ENCODE results near the gene SUPT3H. TPM values are rescaled to one million over a fixed set of nuclear protein-coding genes. Genes with fewer than 3 reads are reported as not detected.

Gene SUPT3H
- total RNA-seq, 4 donors from 2014 or later = 1.1 to 4.7 (median 3.7) TPM

GRCh38 chr6:45086360-45087084 lies 291.2 kb downstream of the SUPT3H start:
- WGBS = 80% methylated on average over 5 of the region's 5 CpGs
- no peak for DNase-seq (ENCODE audit: low spot score in 2 of 2)
- TF ChIP-seq, protein P1, sequence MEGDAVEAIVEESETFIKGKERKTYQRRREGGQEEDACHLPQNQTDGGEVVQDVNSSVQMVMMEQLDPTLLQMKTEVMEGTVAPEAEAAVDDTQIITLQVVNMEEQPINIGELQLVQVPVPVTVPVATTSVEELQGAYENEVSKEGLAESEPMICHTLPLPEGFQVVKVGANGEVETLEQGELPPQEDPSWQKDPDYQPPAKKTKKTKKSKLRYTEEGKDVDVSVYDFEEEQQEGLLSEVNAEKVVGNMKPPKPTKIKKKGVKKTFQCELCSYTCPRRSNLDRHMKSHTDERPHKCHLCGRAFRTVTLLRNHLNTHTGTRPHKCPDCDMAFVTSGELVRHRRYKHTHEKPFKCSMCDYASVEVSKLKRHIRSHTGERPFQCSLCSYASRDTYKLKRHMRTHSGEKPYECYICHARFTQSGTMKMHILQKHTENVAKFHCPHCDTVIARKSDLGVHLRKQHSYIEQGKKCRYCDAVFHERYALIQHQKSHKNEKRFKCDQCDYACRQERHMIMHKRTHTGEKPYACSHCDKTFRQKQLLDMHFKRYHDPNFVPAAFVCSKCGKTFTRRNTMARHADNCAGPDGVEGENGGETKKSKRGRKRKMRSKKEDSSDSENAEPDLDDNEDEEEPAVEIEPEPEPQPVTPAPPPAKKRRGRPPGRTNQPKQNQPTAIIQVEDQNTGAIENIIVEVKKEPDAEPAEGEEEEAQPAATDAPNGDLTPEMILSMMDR (IDR thresholded peaks at IDR 0.05) = no peak
- no peak for TF ChIP-seq EP300 (IDR thresholded peaks at IDR 0.05)
- TF ChIP-seq POLR2AphosphoS5 (IDR thresholded peaks at IDR 0.05) = no peak
- no peak for TF ChIP-seq POLR2A (IDR thresholded peaks at IDR 0.05)
- no peaks in the 10 kb centered on the region for H3K27me3 ChIP-seq
- no peak overlapping the region for H3K27ac ChIP-seq
- no peak overlapping the region for H3K4me3 ChIP-seq
- no peaks in the 10 kb centered on the region for H3K36me3 ChIP-seq
- no peaks in the 10 kb centered on the region for H3K4me1 ChIP-seq
- no peaks in the 10 kb centered on the region for H3K9me3 ChIP-seq

DNA sequence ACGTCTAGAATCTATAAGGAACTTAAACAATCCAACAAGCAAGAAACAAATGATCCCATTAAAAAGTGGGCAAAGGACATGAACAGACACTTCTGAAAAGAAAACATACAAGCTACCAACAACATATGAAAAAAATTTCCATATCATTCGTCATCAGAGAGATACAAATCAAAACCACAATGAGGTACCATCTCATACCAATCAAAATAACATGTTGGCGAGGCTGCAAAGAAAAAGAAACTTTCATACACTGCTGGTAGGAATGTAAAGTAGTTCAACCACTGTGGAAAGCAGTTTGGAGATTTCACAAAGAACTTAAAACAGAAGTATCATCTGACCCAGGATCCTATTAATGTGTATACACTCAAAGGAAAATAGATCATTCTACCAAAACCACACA lies 293.5 kb downstream of the SUPT3H start:
- TF ChIP-seq, protein P1 (IDR thresholded peaks at IDR 0.05) = no peak
- TF ChIP-seq POLR2AphosphoS5 (IDR thresholded peaks at IDR 0.05) = no peak
- TF ChIP-seq POLR2A (IDR thresholded peaks at IDR 0.05) = no peak
- TF ChIP-seq EP300 (IDR thresholded peaks at IDR 0.05) = no peak
- Histone ChIP-seq H3K4me1 (no peaks in the 10 kb centered on the region), H3K9me3 (peaks cover under 1% of the 10 kb centered on the region), H3K36me3 (no peaks in the 10 kb centered on the region), H3K27ac (no peak overlapping the region), H3K4me3 (no peak overlapping the region), H3K27me3 (no peaks in the 10 kb centered on the region)
- 76% methylated on average over 3 of the region's 3 CpGs for WGBS
- DNase-seq (ENCODE audit: low spot score in 2 of 2) = no peak

GRCh38 chr6:45082091-45082490 lies 295.6 kb downstream of the SUPT3H start:
- WGBS = 89% methylated on average over 1 of the region's 1 CpG
- H3K27ac ChIP-seq = no peak overlapping the region
- TF ChIP-seq EP300 (IDR thresholded peaks at IDR 0.05) (no peak), POLR2AphosphoS5 (IDR thresholded peaks at IDR 0.05) (no peak), POLR2A (IDR thresholded peaks at IDR 0.05) (no peak)
- TF ChIP-seq, protein P1 (IDR thresholded peaks at IDR 0.05) = no peak
- no peaks in the 10 kb centered on the region for H3K4me1 ChIP-seq
- H3K27me3 ChIP-seq = no peaks in the 10 kb centered on the region
- H3K9me3 ChIP-seq = peaks cover 11% of the 10 kb centered on the region
- DNase-seq (ENCODE audit: low spot score in 2 of 2) = no peak
- H3K4me3 ChIP-seq = no peak overlapping the region
- H3K36me3 ChIP-seq = no peaks in the 10 kb centered on the region

- Histone ChIP-seq H3K36me3 (no peaks in the 10 kb centered on the region), H3K9me3 (peaks cover 11% of the 10 kb centered on the region), H3K4me3 (no peak overlapping the region), H3K27ac (no peak overlapping the region), H3K4me1 (no peaks in the 10 kb centered on the region), H3K27me3 (no peaks in the 10 kb centered on the region)
- DNase-seq (ENCODE audit: low spot score in 2 of 2) = no peak
- 97% methylated on average over 1 of the region's 1 CpG for WGBS
- TF ChIP-seq, protein P1 (IDR thresholded peaks at IDR 0.05) = no peak
- TF ChIP-seq POLR2AphosphoS5 (IDR thresholded peaks at IDR 0.05) (no peak), POLR2A (IDR thresholded peaks at IDR 0.05) (no peak), EP300 (IDR thresholded peaks at IDR 0.05) (no peak)
Observed at GRCh38 chr6:45081634-45082033, 296.1 kb downstream of the SUPT3H start.

- H3K4me3 ChIP-seq = no peak overlapping the region
- H3K27me3 ChIP-seq = no peaks in the 10 kb centered on the region
- TF ChIP-seq POLR2A (IDR thresholded peaks at IDR 0.05) = no peak
- TF ChIP-seq EP300 (IDR thresholded peaks at IDR 0.05) = no peak
- TF ChIP-seq, protein P1 (IDR thresholded peaks at IDR 0.05) = no peak
- TF ChIP-seq POLR2AphosphoS5 (IDR thresholded peaks at IDR 0.05) = no peak
- peaks cover 11% of the 10 kb centered on the region for H3K9me3 ChIP-seq
- no peak overlapping the region for H3K27ac ChIP-seq
- H3K36me3 ChIP-seq = no peaks in the 10 kb centered on the region
- DNase-seq (ENCODE audit: low spot score in 2 of 2) = no peak
- 100% methylated on average over 3 of the region's 3 CpGs for WGBS
- H3K4me1 ChIP-seq = no peaks in the 10 kb centered on the region
Observed at GRCh38 chr6:45078432-45078831, 299.3 kb downstream of the SUPT3H start.
